T-helper 1 cell treated with Interleukin-12 subunit alpha and Interleukin-12 subunit beta and Interleukin-4 antibody, amounts not matched to agents 30 μg/mL and 1 μg/mL, for 36 hours (primary cell): ENCODE results near the gene CWF19L2.
A peak's percentile ranks its signal among the peaks of the same experiment; 100 is the strongest.
"Not testable (repeated sequence)": the region's sequence is repeated elsewhere in the genome, so short reads cannot be mapped to it uniquely, and the experiment has no call there.

ENCODE experiments used
- H3K27ac Mint-ChIP-seq: one replicate; pipeline ENCODE4 v1.8.0; 2021; ENCODE audit warnings: mild to moderate bottlenecking, mixed read lengths
- H3K27me3 Mint-ChIP-seq: one replicate; pipeline ENCODE4 v1.8.0; 2021; ENCODE audit warnings: low read depth, mixed read lengths
- H3K36me3 Mint-ChIP-seq: one replicate; pipeline ENCODE4 v1.8.0; 2021; ENCODE audit warnings: low read depth, mixed read lengths
- H3K4me1 Mint-ChIP-seq: one replicate; pipeline ENCODE4 v1.8.0; 2021; ENCODE audit warnings: low read depth, mixed read lengths
- H3K4me3 Mint-ChIP-seq: one replicate; pipeline ENCODE4 v1.8.0; 2021; ENCODE audit warnings: mild to moderate bottlenecking, moderate library complexity, mixed read lengths
- H3K9me3 Mint-ChIP-seq: one replicate; pipeline ENCODE4 v1.8.0; 2021; ENCODE audit warnings: mixed read lengths

Gene CWF19L2

GRCh38 chr11:107457558-107458271 is at the start of gene CWF19L2:
TSS of gene CWF19L2 (minus strand) at chr11:107457825. CDS start at chr11:107457816, 9 bp downstream.
- Mint-ChIP-seq H3K36me3 (peaks cover 6% of the 10 kb centered on the region), H3K27me3 (peaks cover 11% of the 10 kb centered on the region), H3K4me3 (peak within 1 kb of the TSS; percentile 90), H3K9me3 (no peaks in the 10 kb centered on the region), H3K4me1 (peaks cover 21% of the 10 kb centered on the region), H3K27ac (peak within 1 kb of the TSS; percentile 84)

DNA sequence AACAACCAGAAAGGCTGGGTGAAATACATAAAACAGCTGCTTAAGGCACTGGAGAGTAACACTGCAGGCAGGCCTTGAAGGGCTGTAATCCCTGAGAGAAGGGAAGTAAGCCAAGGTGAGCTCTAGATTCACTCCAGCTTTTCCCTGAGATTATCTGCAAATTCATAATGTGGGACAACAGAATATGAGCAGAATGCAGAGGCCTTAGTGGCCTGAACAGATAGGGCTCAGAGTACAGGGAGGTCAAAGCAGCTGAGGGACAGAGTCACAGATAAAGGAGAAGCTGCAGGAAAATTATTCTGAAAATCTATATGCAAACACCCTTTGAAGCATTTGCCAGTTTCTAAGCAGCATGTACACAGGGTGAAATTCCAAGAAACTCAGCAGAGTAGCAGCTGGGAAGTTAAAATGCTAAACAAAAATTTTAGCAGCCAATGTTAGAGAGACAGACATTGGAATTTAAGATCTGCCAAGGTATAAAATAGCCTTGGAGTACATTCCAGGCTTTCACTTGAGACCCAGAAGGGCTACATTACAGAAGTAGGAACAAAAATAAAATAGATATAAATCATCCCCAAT is 48.1 kb upstream of the CWF19L2 start:
- no peaks in the 10 kb centered on the region for H3K27me3 Mint-ChIP-seq
- H3K4me3 Mint-ChIP-seq = no peak overlapping the region
- peaks cover 16% of the 10 kb centered on the region for H3K9me3 Mint-ChIP-seq
- H3K4me1 Mint-ChIP-seq = no peaks in the 10 kb centered on the region
- no peak overlapping the region for H3K27ac Mint-ChIP-seq
- peaks cover 30% of the 10 kb centered on the region for H3K36me3 Mint-ChIP-seq

- Mint-ChIP-seq H3K4me1 (no peaks in the 10 kb centered on the region), H3K27ac (no peak overlapping the region), H3K36me3 (peaks cover 30% of the 10 kb centered on the region), H3K4me3 (no peak overlapping the region), H3K9me3 (peaks cover 16% of the 10 kb centered on the region), H3K27me3 (no peaks in the 10 kb centered on the region)
These were observed 47.4 kb upstream of the CWF19L2 start for GRCh38 chr11:107504981-107505380.

- Mint-ChIP-seq H3K9me3 (peaks cover 16% of the 10 kb centered on the region), H3K4me3 (no peak overlapping the region), H3K4me1 (no peaks in the 10 kb centered on the region), H3K36me3 (peaks cover 30% of the 10 kb centered on the region), H3K27ac (no peak overlapping the region), H3K27me3 (no peaks in the 10 kb centered on the region)
These were observed 44.1 kb upstream of the CWF19L2 start for GRCh38 chr11:107501713-107502112.

- H3K4me3 Mint-ChIP-seq, H3K4me1 Mint-ChIP-seq, H3K27ac Mint-ChIP-seq, H3K27me3 Mint-ChIP-seq, H3K36me3 Mint-ChIP-seq: not testable (repeated sequence)
- H3K9me3 Mint-ChIP-seq = peaks cover 11% of the 10 kb centered on the region
These were observed 39.7 kb upstream of the CWF19L2 start for GRCh38 chr11:107497371-107497770.

DNA sequence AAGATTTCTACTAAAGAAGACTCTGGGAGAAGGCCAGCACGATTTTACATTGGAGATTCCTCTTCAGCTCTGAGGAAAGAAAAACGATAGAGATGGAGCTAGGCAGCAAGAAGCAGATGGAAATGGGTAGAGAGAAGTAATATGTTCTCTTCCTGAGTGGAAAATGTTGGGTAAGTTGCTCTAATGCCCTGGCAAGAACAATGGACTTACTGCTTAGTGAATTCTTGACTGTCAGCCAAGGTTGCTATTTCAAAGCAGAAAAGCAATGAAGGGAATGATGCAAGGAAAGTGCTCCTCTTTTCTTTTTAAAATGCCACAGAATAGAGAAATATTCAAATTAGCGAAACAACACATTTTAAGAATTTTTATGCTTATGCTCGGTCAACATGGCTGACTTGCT is 38.4 kb upstream of the CWF19L2 start:
- H3K27ac Mint-ChIP-seq = no peak overlapping the region
- H3K9me3 Mint-ChIP-seq = peaks cover under 1% of the 10 kb centered on the region
- H3K27me3 Mint-ChIP-seq = no peaks in the 10 kb centered on the region
- no peak overlapping the region for H3K4me3 Mint-ChIP-seq
- H3K4me1 Mint-ChIP-seq = no peaks in the 10 kb centered on the region
- no peaks in the 10 kb centered on the region for H3K36me3 Mint-ChIP-seq

GRCh38 chr11:107494055-107494454 is 36.4 kb upstream of the CWF19L2 start:
- Mint-ChIP-seq H3K27ac (no peak overlapping the region), H3K9me3 (no peaks in the 10 kb centered on the region), H3K4me3 (no peak overlapping the region), H3K27me3 (no peaks in the 10 kb centered on the region), H3K36me3 (no peaks in the 10 kb centered on the region), H3K4me1 (no peaks in the 10 kb centered on the region)

- no peaks in the 10 kb centered on the region for H3K4me1 Mint-ChIP-seq
- no peak overlapping the region for H3K27ac Mint-ChIP-seq
- no peaks in the 10 kb centered on the region for H3K36me3 Mint-ChIP-seq
- no peaks in the 10 kb centered on the region for H3K27me3 Mint-ChIP-seq
- no peaks in the 10 kb centered on the region for H3K9me3 Mint-ChIP-seq
- no peak overlapping the region for H3K4me3 Mint-ChIP-seq
These were observed 35.5 kb upstream of the CWF19L2 start for GRCh38 chr11:107493117-107493516.

GRCh38 chr11:107490836-107491235 is 33.2 kb upstream of the CWF19L2 start:
- no peaks in the 10 kb centered on the region for H3K4me1 Mint-ChIP-seq
- H3K9me3 Mint-ChIP-seq = no peaks in the 10 kb centered on the region
- no peaks in the 10 kb centered on the region for H3K36me3 Mint-ChIP-seq
- no peaks in the 10 kb centered on the region for H3K27me3 Mint-ChIP-seq
- no peak overlapping the region for H3K4me3 Mint-ChIP-seq
- no peak overlapping the region for H3K27ac Mint-ChIP-seq

DNA sequence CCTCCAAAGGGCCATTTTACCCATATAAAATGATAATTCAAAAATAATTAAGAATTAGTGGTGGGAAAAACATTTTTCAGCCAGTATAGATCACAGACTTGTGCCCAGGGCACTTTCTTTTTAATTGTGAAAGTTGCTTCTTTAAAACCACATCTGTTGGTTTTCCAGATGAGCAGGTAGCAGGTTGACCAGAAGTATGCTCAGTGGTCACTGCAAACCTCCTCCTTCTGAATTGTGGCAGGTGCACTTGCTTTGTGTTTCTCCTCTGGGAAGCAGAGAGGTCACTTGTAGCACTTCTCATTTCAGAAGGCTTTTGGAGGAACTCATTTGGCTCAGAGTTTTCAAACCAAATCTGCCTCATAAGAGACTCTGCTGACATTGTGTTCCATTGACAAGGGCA is 24.6 kb upstream of the CWF19L2 start:
- Mint-ChIP-seq H3K9me3 (peaks cover 3% of the 10 kb centered on the region), H3K27me3 (peaks cover 6% of the 10 kb centered on the region), H3K27ac (no peak overlapping the region), H3K4me3 (no peak overlapping the region), H3K4me1 (no peaks in the 10 kb centered on the region), H3K36me3 (no peaks in the 10 kb centered on the region)

- Mint-ChIP-seq H3K9me3 (no peaks in the 10 kb centered on the region), H3K27ac (no peak overlapping the region), H3K4me3 (no peak overlapping the region), H3K27me3 (peaks cover 11% of the 10 kb centered on the region), H3K36me3 (no peaks in the 10 kb centered on the region), H3K4me1 (no peaks in the 10 kb centered on the region)
These were observed 21.3 kb upstream of the CWF19L2 start for GRCh38 chr11:107478922-107479321.

- H3K4me3 Mint-ChIP-seq = no peak overlapping the region
- no peaks in the 10 kb centered on the region for H3K36me3 Mint-ChIP-seq
- no peaks in the 10 kb centered on the region for H3K9me3 Mint-ChIP-seq
- no peaks in the 10 kb centered on the region for H3K4me1 Mint-ChIP-seq
- H3K27ac Mint-ChIP-seq = no peak overlapping the region
- H3K27me3 Mint-ChIP-seq = peaks cover 11% of the 10 kb centered on the region
These were observed 20.2 kb upstream of the CWF19L2 start for GRCh38 chr11:107477820-107478219.

DNA sequence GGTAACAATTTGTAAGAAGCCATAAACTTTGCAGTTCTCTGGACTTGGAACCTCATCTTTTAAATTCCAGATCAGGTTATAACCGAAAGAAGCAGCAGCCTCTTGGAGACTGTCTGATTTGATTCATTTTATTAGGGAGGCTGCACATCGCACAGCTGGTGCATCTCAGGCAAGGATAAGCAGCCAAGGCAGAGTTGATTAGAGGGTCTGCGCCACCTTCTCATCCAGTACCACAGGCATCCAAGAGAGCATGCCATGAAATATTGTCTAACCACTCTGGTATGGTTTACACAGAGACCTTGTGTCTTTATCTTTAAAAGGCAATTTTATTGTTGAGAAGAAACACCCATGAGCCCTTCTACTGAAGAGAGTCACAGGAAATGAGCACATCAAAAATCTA is 16.2 kb upstream of the CWF19L2 start:
- H3K27ac Mint-ChIP-seq = no peak overlapping the region
- H3K27me3 Mint-ChIP-seq = peaks cover 14% of the 10 kb centered on the region
- H3K9me3 Mint-ChIP-seq = no peaks in the 10 kb centered on the region
- H3K4me3 Mint-ChIP-seq = no peak overlapping the region
- H3K4me1 Mint-ChIP-seq = no peaks in the 10 kb centered on the region
- H3K36me3 Mint-ChIP-seq = no peaks in the 10 kb centered on the region

GRCh38 chr11:107472966-107473365 is 15.3 kb upstream of the CWF19L2 start:
- H3K4me3 Mint-ChIP-seq = no peak overlapping the region
- no peak overlapping the region for H3K27ac Mint-ChIP-seq
- no peaks in the 10 kb centered on the region for H3K36me3 Mint-ChIP-seq
- H3K4me1 Mint-ChIP-seq = no peaks in the 10 kb centered on the region
- no peaks in the 10 kb centered on the region for H3K9me3 Mint-ChIP-seq
- peaks cover 10% of the 10 kb centered on the region for H3K27me3 Mint-ChIP-seq

DNA sequence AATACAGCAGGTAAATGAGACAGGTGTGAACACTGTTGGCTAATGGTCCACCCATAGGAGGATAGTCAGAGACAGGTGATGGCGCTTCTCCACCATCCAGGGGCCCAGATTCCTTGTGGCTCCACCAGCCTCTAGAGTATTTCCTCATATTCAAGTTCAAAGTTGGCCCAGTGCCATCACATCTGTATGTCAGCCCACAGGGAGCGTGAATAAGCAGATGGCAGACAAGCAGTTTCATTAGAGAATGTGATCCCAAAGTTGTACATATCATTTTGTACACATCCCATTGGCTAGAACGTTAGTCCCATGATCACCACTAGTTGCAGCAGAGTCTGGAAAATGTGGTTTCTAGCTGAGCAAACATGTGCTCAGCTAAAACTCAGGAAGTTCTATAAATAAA is 11.0 kb upstream of the CWF19L2 start:
- peaks cover 12% of the 10 kb centered on the region for H3K9me3 Mint-ChIP-seq
- no peak overlapping the region for H3K4me3 Mint-ChIP-seq
- H3K4me1 Mint-ChIP-seq = no peaks in the 10 kb centered on the region
- no peaks in the 10 kb centered on the region for H3K36me3 Mint-ChIP-seq
- H3K27ac Mint-ChIP-seq = no peak overlapping the region
- H3K27me3 Mint-ChIP-seq = peaks cover 13% of the 10 kb centered on the region
